Neuronal stem cell (in vitro differentiated cells): ENCODE measurements around the gene SLC26A11.
A peak's percentile ranks its signal among the peaks of the same experiment; 100 is the strongest.

ENCODE experiments used
- DNase-seq: peaks from one replicate; pipeline ENCODE4 v3.0.0-alpha.2; 2013; ENCODE audit warnings: low spot score
- H2AFZ ChIP-seq: one replicate; pipeline ENCODE4 v1.6.1; 2013; ENCODE audit warnings: mild to moderate bottlenecking, low read length, inconsistent platforms
- H2AK5ac ChIP-seq: 2 replicates; pipeline ENCODE4 v1.6.1; 2013; ENCODE audit warnings: low read depth, mild to moderate bottlenecking, inconsistent platforms, low read length, moderate library complexity, mixed read lengths
- H2BK120ac ChIP-seq: 2 replicates; pipeline ENCODE4 v1.6.1; 2013; ENCODE audit warnings: low read depth, mild to moderate bottlenecking, inconsistent platforms, low read length, moderate library complexity, mixed read lengths
- H2BK12ac ChIP-seq: one replicate; pipeline ENCODE4 v1.6.1; 2013; ENCODE audit warnings: low read length, inconsistent platforms
- H2BK15ac ChIP-seq: 2 replicates; pipeline ENCODE4 v1.6.1; 2013; ENCODE audit warnings: mild to moderate bottlenecking, low read length, inconsistent platforms, mixed read lengths
- H2BK5ac ChIP-seq: one replicate; pipeline ENCODE4 v1.6.1; 2013; ENCODE audit warnings: inconsistent platforms, mild to moderate bottlenecking, low read length, moderate library complexity
- H3K14ac ChIP-seq: one replicate; pipeline ENCODE4 v1.6.1; 2013; ENCODE audit warnings: low read length, inconsistent platforms
- H3K18ac ChIP-seq: 2 replicates; pipeline ENCODE4 v1.6.1; 2013; ENCODE audit warnings: low read length, inconsistent platforms
- H3K23ac ChIP-seq: 2 replicates; pipeline ENCODE4 v1.6.1; 2013; ENCODE audit warnings: low read depth, mild to moderate bottlenecking, mixed read lengths, low read length, inconsistent platforms; ENCODE audit not compliant: poor library complexity
- H3K27ac ChIP-seq: replicated peaks from 3 replicates; pipeline ENCODE4 v1.5.1; 2013; ENCODE audit warnings: low read length, inconsistent platforms
- H3K27me3 ChIP-seq, 3 experiments: 2 replicates each; pipeline ENCODE4 v1.6.1; 2013; ENCODE audit warnings: low read length in 3 of 3, mild to moderate bottlenecking in 2 of 3, inconsistent platforms in 1 of 3, low read depth in 1 of 3, mixed read lengths in 1 of 3, moderate library complexity in 1 of 3; ENCODE audit not compliant: control insufficient read depth in 3 of 3, insufficient read depth in 3 of 3
- H3K36me3 ChIP-seq, 2 donors: replicated peaks in 1 of 2; 2 replicates each; pipeline ENCODE4 v1.6.1; 2013; ENCODE audit warnings: low read length in 2 of 2; ENCODE audit not compliant: control insufficient read depth in 2 of 2, insufficient read depth in 2 of 2
- H3K4ac ChIP-seq: 2 replicates; pipeline ENCODE4 v1.6.1; 2013; ENCODE audit warnings: inconsistent platforms, mild to moderate bottlenecking, low read length, moderate library complexity
- H3K4me1 ChIP-seq, 2 donors: 1 replicate in 1 of 2; 2 replicates in 1 of 2; pipeline ENCODE4 v1.6.1; 2013; ENCODE audit warnings: low read length in 2 of 2, low read depth in 1 of 2; ENCODE audit not compliant: control insufficient read depth in 2 of 2, insufficient read depth in 1 of 2
- H3K4me2 ChIP-seq: one replicate; pipeline ENCODE4 v1.6.1; 2013; ENCODE audit warnings: mild to moderate bottlenecking, low read length, inconsistent platforms; ENCODE audit not compliant: insufficient read depth, poor library complexity, severe bottlenecking
- H3K4me3 ChIP-seq, 2 donors: 2 replicates each; pipeline ENCODE4 v1.5.1; 2013; ENCODE audit warnings: low read length in 2 of 2, mild to moderate bottlenecking in 2 of 2, inconsistent platforms in 1 of 2, moderate library complexity in 1 of 2
- H3K79me1 ChIP-seq: one replicate; pipeline ENCODE4 v1.6.1; 2013; ENCODE audit warnings: low read depth, mild to moderate bottlenecking, inconsistent platforms, low read length, moderate library complexity
- H3K9ac ChIP-seq: one replicate; pipeline ENCODE4 v1.6.1; 2013; ENCODE audit warnings: mild to moderate bottlenecking, low read depth, low read length, inconsistent platforms; ENCODE audit not compliant: poor library complexity
- H3K9me3 ChIP-seq, 2 donors: replicated peaks in 1 of 2; 2 replicates each; pipeline versions ENCODE3 to v1.6.1; 2013; ENCODE audit warnings: low read length in 2 of 2, mild to moderate bottlenecking in 2 of 2, inconsistent platforms in 1 of 2, low read depth in 1 of 2, mixed read lengths in 1 of 2, moderate library complexity in 1 of 2; ENCODE audit not compliant: control insufficient read depth in 2 of 2, insufficient read depth in 1 of 2
- H4K8ac ChIP-seq: one replicate; pipeline ENCODE4 v1.6.1; 2013; ENCODE audit warnings: low read depth, mild to moderate bottlenecking, inconsistent platforms, low read length, moderate library complexity
- H4K91ac ChIP-seq: one replicate; pipeline ENCODE4 v1.6.1; 2013; ENCODE audit warnings: low read length, low read depth, mild to moderate bottlenecking, inconsistent platforms; ENCODE audit not compliant: poor library complexity
- WGBS, 2 donors: extraction: QIAGEN DNeasy Blood & Tissue Kit; methylation state at CpG; one replicate each; pipeline ENCODE4 v1.1.7; 2013; ENCODE audit warnings: missing lambda C conversion rate in 2 of 2, mixed read lengths in 1 of 2; ENCODE audit not compliant: insufficient read length in 2 of 2, insufficient replicate concordance in 1 of 2; ENCODE audit errors: extremely low coverage in 2 of 2; 5-methylcytosine and 5-hydroxymethylcytosine counted together

The SLC26A11 gene

DNA sequence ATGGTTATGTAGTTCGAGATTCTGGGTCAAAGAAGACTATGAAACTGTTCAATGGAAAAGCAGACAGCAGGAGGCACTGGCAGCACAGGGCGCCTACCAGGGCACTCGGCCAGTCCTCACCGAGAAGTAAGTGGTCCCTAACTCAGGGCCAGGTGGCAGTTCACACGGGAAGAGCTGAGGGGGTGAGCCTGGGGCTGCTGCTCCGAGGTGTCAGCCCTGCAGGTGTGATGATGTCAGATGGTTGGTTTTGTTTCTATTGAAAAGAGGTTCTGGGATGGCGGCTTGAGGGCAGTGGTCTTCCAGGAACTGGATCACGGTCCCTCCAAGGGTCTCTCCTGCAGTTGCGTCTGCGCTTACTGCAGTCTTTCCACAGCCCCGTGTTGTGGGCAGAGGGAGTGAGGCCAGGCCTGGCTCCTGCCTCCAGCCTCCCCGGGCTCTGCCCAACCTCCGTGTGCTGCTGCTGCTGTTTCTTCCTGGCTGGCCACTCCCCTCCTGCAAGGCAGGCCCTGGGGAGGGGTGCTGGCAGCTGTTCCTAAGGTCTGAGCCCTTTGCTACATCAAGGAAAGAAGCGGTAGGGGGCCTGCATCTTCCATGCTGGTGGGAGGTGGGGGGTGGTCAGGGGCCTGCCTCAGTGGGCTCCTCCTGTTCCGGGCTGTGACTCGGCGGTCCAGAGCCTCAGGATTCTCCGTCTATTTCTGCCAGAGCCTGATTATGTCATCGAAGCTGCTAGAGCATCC lies 63.1 kb downstream of the SLC26A11 start:
- H3K27me3 ChIP-seq = no peaks in the 10 kb centered on the region
- H3K23ac ChIP-seq = peak overlapping the region; percentile 43
- no peak overlapping the region for H2BK15ac ChIP-seq
- no peak overlapping the region for H2BK120ac ChIP-seq
- H2AK5ac ChIP-seq = no peak overlapping the region
- no peak overlapping the region for H3K4me2 ChIP-seq
- H4K91ac ChIP-seq = no peak overlapping the region
- no peak overlapping the region for H3K9ac ChIP-seq
- DNase-seq = no peak
- H3K79me1 ChIP-seq = peaks cover 10% of the 10 kb centered on the region
- no CpG with 5 or more reads among the region's 19 CpGs for WGBS, 2 donors
- H3K9me3 ChIP-seq = no peaks in the 10 kb centered on the region
- H2BK5ac ChIP-seq = no peak overlapping the region
- H2BK12ac ChIP-seq = no peak overlapping the region
- H3K27ac ChIP-seq = no peak overlapping the region
- H4K8ac ChIP-seq = no peak overlapping the region
- H3K18ac ChIP-seq = no peak overlapping the region
- H3K36me3 ChIP-seq = peaks cover 4 to 11% of the 10 kb centered on the region in 2 donors
- peak overlapping the region; percentile 47 for H3K14ac ChIP-seq
- no peak overlapping the region for H3K4ac ChIP-seq
- H3K4me1 ChIP-seq = peaks cover 0 to 6% of the 10 kb centered on the region in 2 donors
- H3K4me3 ChIP-seq = no peak overlapping the region
- H2AFZ ChIP-seq = no peak overlapping the region

GRCh38 chr17:80284631-80285030 lies 64.4 kb downstream of the SLC26A11 start:
- no peak overlapping the region for H3K4ac ChIP-seq
- no peak overlapping the region for H2AFZ ChIP-seq
- H2BK120ac ChIP-seq = no peak overlapping the region
- no peaks in the 10 kb centered on the region for H3K27me3 ChIP-seq
- peak overlapping the region; percentile 73 for H3K23ac ChIP-seq
- H3K9me3 ChIP-seq = no peaks in the 10 kb centered on the region
- no peak for DNase-seq
- no peak overlapping the region for H2BK12ac ChIP-seq
- peaks cover 0 to 6% of the 10 kb centered on the region in 2 donors for H3K4me1 ChIP-seq
- H4K8ac ChIP-seq = no peak overlapping the region
- no peak overlapping the region for H2BK5ac ChIP-seq
- no peak overlapping the region for H3K4me3 ChIP-seq
- H2BK15ac ChIP-seq = no peak overlapping the region
- no CpG with 5 or more reads among the region's 11 CpGs for WGBS, 2 donors
- no peak overlapping the region for H3K4me2 ChIP-seq
- H3K36me3 ChIP-seq = peaks cover 4 to 20% of the 10 kb centered on the region in 2 donors
- H3K14ac ChIP-seq = no peak overlapping the region
- H3K18ac ChIP-seq = peak overlapping the region; percentile 57
- H3K79me1 ChIP-seq = peaks cover 6% of the 10 kb centered on the region
- H2AK5ac ChIP-seq = no peak overlapping the region
- H3K9ac ChIP-seq = peak overlapping the region; percentile 77
- no peak overlapping the region for H3K27ac ChIP-seq
- no peak overlapping the region for H4K91ac ChIP-seq

- Histone ChIP-seq H3K4ac (no peak overlapping the region), H3K27me3 (no peaks in the 10 kb centered on the region), H3K9me3 (peaks cover 0 to 2% of the 10 kb centered on the region in 2 donors), H3K27ac (no peak overlapping the region), H3K4me3 (no peak overlapping the region), H4K91ac (no peak overlapping the region), H2BK15ac (no peak overlapping the region), H2AFZ (no peak overlapping the region), H3K14ac (no peak overlapping the region), H3K18ac (no peak overlapping the region), H3K36me3 (peaks cover 9 to 27% of the 10 kb centered on the region in 2 donors), H2BK5ac (no peak overlapping the region), H3K79me1 (peaks cover 6% of the 10 kb centered on the region), H3K4me2 (no peak overlapping the region), H3K4me1 (peaks cover 0 to 4% of the 10 kb centered on the region in 2 donors), H2AK5ac (peak overlapping the region; percentile 2), H2BK120ac (no peak overlapping the region), H3K23ac (peak overlapping the region; percentile 73), H2BK12ac (no peak overlapping the region), H3K9ac (peak overlapping the region; percentile 77), H4K8ac (no peak overlapping the region)
- no CpG with 5 or more reads among the region's 19 CpGs for WGBS, 2 donors
- no peak for DNase-seq
These were observed 65.2 kb downstream of the SLC26A11 start for GRCh38 chr17:80285237-80285920.

GRCh38 chr17:80286638-80286960 lies 66.4 kb downstream of the SLC26A11 start:
- no peak overlapping the region for H2BK12ac ChIP-seq
- WGBS, 2 donors = no CpG with 5 or more reads among the region's 5 CpGs
- H2BK120ac ChIP-seq = no peak overlapping the region
- peak overlapping the region; percentile 70 for H3K9ac ChIP-seq
- no peak overlapping the region for H2AFZ ChIP-seq
- peak overlapping the region; percentile 28 for H3K18ac ChIP-seq
- H3K4me1 ChIP-seq = peaks cover 0 to 4% of the 10 kb centered on the region in 2 donors
- no peak overlapping the region for H3K4me3 ChIP-seq
- H3K27me3 ChIP-seq = no peaks in the 10 kb centered on the region
- H3K79me1 ChIP-seq = peaks cover 2% of the 10 kb centered on the region
- no peak overlapping the region for H4K8ac ChIP-seq
- peaks cover 0 to 2% of the 10 kb centered on the region in 2 donors for H3K9me3 ChIP-seq
- H3K4ac ChIP-seq = peak overlapping the region; percentile 66
- DNase-seq = no peak
- H2AK5ac ChIP-seq = no peak overlapping the region
- H2BK15ac ChIP-seq = no peak overlapping the region
- H3K36me3 ChIP-seq = peaks cover 15 to 39% of the 10 kb centered on the region in 2 donors
- no peak overlapping the region for H4K91ac ChIP-seq
- no peak overlapping the region for H2BK5ac ChIP-seq
- no peak overlapping the region for H3K4me2 ChIP-seq
- peak overlapping the region; percentile 94 for H3K14ac ChIP-seq
- no peak overlapping the region for H3K23ac ChIP-seq
- H3K27ac ChIP-seq = no peak overlapping the region
